ENCODE results near the gene CD22.

The CD22 gene

DNA sequence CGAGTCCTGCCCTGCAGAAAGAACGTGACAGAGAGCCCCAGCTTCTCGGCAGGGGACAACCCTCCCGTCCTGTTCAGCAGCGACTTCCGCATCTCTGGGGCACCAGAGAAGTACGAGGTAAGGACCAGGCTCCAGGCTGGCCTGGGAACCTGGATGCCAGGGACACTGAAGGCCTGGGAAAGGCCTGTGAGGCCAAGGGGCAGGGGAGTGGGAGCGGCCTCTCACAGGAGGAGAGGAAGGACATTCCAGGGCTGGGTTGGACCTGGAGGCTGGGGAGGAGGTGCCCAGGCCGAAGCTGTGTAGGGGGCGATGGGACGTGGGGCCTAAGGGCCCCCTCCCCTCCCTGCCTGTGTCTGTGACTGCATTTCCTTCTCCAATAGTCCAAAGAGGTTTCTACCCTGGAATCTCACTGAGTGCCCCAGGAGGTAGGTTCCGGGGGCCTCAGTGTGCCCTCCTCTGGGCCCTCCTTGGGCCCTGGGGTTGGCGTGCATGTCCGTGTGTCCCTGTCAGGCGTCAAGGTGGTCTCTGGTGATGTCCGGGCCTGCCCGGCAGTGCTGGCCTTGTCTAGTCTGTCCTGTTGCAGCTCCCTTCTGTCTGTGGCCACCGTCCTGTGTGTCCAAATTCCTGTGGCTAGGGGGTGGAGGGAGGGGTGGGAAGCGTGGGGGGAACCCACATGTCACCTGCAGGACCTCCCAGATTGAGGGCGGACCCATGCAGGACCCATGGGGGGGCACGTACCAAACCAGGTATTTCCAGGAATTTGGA, 16.9 kb upstream of the CD22 start:
- Histone ChIP-seq H3K36me3 (ENCODE audit: low read depth) (no peaks in the 10 kb centered on the region), H3K4me3 (ENCODE audit: severe bottlenecking) (no peak overlapping the region), H3K4me1 (ENCODE audit: insufficient read depth, poor library complexity, severe bottlenecking) (peaks cover 6% of the 10 kb centered on the region), H3K9me3 (ENCODE audit: severe bottlenecking) (no peaks in the 10 kb centered on the region), H3K27ac (ENCODE audit: poor library complexity, severe bottlenecking) (no peak overlapping the region), H3K27me3 (ENCODE audit: insufficient read depth, poor library complexity, severe bottlenecking) (no peaks in the 10 kb centered on the region)
- DNase-seq (ENCODE audit: low spot score) (no peak), ATAC-seq (ENCODE audit: low read depth) (no peak; the same call in 2 of the 3 replicates)
- TF ChIP-seq, protein P1, sequence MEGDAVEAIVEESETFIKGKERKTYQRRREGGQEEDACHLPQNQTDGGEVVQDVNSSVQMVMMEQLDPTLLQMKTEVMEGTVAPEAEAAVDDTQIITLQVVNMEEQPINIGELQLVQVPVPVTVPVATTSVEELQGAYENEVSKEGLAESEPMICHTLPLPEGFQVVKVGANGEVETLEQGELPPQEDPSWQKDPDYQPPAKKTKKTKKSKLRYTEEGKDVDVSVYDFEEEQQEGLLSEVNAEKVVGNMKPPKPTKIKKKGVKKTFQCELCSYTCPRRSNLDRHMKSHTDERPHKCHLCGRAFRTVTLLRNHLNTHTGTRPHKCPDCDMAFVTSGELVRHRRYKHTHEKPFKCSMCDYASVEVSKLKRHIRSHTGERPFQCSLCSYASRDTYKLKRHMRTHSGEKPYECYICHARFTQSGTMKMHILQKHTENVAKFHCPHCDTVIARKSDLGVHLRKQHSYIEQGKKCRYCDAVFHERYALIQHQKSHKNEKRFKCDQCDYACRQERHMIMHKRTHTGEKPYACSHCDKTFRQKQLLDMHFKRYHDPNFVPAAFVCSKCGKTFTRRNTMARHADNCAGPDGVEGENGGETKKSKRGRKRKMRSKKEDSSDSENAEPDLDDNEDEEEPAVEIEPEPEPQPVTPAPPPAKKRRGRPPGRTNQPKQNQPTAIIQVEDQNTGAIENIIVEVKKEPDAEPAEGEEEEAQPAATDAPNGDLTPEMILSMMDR (IDR thresholded peaks at IDR 0.05; ENCODE audit: poor library complexity, severe bottlenecking), result no peak

DNA sequence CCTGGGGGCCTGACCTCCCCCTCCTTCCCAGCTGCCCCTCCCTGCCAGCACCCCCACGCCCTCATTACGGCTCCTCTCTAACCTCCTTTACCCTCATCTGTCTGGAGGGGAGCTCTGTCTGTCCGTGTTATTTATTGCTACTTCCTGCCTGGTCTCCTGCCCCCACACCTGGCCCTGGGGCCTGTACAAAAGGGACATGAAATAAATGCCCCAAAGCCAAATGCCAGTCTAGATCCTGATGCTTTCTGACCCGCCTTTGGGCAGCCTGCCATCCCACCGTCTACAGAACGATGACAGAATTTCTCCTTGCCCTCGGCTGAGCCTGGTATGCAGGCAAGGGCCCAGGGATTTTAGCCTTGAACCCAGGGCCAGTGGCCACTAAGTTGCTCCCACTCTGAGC, 15.4 kb upstream of the CD22 start:
- H3K27ac ChIP-seq (ENCODE audit: poor library complexity, severe bottlenecking), result no peak overlapping the region
- TF ChIP-seq, protein P1 (IDR thresholded peaks at IDR 0.05; ENCODE audit: poor library complexity, severe bottlenecking), result no peak
- no peak overlapping the region for H3K4me3 ChIP-seq (ENCODE audit: severe bottlenecking)
- H3K4me1 ChIP-seq (ENCODE audit: insufficient read depth, poor library complexity, severe bottlenecking), result peaks cover 8% of the 10 kb centered on the region
- DNase-seq (ENCODE audit: low spot score) (no peak), ATAC-seq (ENCODE audit: low read depth) (no peak)
- H3K27me3 ChIP-seq (ENCODE audit: insufficient read depth, poor library complexity, severe bottlenecking), result no peaks in the 10 kb centered on the region
- H3K36me3 ChIP-seq (ENCODE audit: low read depth), result no peaks in the 10 kb centered on the region
- no peaks in the 10 kb centered on the region for H3K9me3 ChIP-seq (ENCODE audit: severe bottlenecking)

DNA sequence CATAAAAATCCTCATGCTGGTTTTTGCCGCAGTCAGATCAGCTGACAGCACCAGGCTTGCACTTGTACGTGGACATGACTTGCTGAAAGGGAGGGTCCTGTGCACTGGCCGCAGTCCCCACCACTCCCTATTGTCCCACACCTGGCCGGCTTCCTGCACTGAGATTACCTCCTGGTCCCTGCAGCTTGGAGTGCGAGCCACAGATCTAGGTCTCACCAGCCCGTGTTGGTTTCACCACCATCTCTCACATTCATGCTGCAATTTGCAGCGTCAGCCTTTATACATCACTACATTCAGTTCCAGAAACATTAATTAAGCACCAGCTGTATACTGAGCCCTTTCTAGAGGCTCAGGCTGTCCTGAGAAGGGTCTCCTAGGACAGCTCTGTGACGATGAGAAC, 15.0 kb upstream of the CD22 start:
- TF ChIP-seq, protein P1 (IDR thresholded peaks at IDR 0.05; ENCODE audit: poor library complexity, severe bottlenecking), result no peak
- no peak overlapping the region for H3K4me3 ChIP-seq (ENCODE audit: severe bottlenecking)
- ATAC-seq (ENCODE audit: low read depth) (no peak), DNase-seq (ENCODE audit: low spot score) (no peak)
- no peaks in the 10 kb centered on the region for H3K9me3 ChIP-seq (ENCODE audit: severe bottlenecking)
- H3K36me3 ChIP-seq (ENCODE audit: low read depth), result no peaks in the 10 kb centered on the region
- no peak overlapping the region for H3K27ac ChIP-seq (ENCODE audit: poor library complexity, severe bottlenecking)
- no peaks in the 10 kb centered on the region for H3K27me3 ChIP-seq (ENCODE audit: insufficient read depth, poor library complexity, severe bottlenecking)
- H3K4me1 ChIP-seq (ENCODE audit: insufficient read depth, poor library complexity, severe bottlenecking), result peaks cover 11% of the 10 kb centered on the region

DNA sequence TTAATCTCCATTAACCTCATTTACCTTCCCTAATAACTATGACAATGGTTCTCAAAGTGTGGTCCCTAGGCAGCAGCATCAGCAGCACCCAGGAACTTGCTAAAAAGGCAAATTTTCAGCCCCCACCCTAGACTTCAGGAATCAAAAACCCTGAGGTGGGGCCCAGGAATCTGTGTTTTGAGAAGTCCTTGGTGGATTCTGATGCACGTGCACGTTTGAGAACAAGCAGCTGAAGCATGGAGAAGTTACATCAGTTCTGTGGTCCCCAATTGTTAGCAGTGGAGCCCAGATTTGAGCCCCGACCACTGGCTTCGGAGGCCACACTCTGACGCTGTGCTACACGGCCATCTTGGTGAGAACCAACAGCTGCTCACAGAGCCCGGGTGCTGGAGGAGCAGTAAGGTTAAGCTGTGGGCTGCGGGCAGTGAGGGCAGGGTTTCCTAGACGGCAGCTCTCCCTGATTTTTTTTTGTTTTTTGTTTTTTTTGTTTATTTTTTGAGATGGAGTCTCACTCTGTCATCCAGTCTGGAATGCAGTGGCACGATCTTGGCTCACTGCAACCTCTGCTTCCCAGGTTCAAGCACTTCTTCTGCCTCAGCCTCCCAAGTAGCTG, 14.0 kb upstream of the CD22 start:
- no peak for DNase-seq (ENCODE audit: low spot score)
- TF ChIP-seq, protein P1 (IDR thresholded peaks at IDR 0.05; ENCODE audit: poor library complexity, severe bottlenecking), result no peak
- Histone ChIP-seq H3K27me3 (ENCODE audit: insufficient read depth, poor library complexity, severe bottlenecking) (no peaks in the 10 kb centered on the region), H3K9me3 (ENCODE audit: severe bottlenecking) (no peaks in the 10 kb centered on the region), H3K4me1 (ENCODE audit: insufficient read depth, poor library complexity, severe bottlenecking) (peaks cover 11% of the 10 kb centered on the region), H3K36me3 (ENCODE audit: low read depth) (no peaks in the 10 kb centered on the region), H3K27ac (ENCODE audit: poor library complexity, severe bottlenecking) (no peak overlapping the region), H3K4me3 (ENCODE audit: severe bottlenecking) (no peak overlapping the region)
- ATAC-seq (ENCODE audit: low read depth), result no peak

DNA sequence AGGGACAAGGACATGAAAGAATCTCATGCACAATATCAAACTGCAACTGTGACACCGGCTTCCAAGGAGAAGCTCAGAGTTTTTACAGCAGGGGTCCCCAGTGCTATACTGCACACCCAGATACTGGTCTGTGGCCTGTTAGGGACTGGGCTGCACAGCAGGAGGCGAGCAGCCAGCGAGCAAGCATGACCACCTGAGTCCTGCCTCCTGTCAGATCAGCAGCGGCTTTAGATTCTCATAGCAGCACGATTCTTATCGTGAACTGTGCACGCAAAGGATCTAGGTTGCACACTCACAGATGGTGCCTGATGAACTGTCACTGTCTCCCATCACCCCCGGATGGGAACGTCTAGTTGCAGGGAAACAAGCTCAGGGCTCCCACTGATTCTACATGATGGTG, 13.1 kb upstream of the CD22 start:
- no peaks in the 10 kb centered on the region for H3K9me3 ChIP-seq (ENCODE audit: severe bottlenecking)
- no peaks in the 10 kb centered on the region for H3K27me3 ChIP-seq (ENCODE audit: insufficient read depth, poor library complexity, severe bottlenecking)
- peaks cover 11% of the 10 kb centered on the region for H3K4me1 ChIP-seq (ENCODE audit: insufficient read depth, poor library complexity, severe bottlenecking)
- TF ChIP-seq, protein P1 (IDR thresholded peaks at IDR 0.05; ENCODE audit: poor library complexity, severe bottlenecking), result no peak
- no peak overlapping the region for H3K4me3 ChIP-seq (ENCODE audit: severe bottlenecking)
- no peak for ATAC-seq (ENCODE audit: low read depth)
- no peak overlapping the region for H3K27ac ChIP-seq (ENCODE audit: poor library complexity, severe bottlenecking)
- no peaks in the 10 kb centered on the region for H3K36me3 ChIP-seq (ENCODE audit: low read depth)
- DNase-seq (ENCODE audit: low spot score), result no peak
